Loucy (cell line): ENCODE data around the gene OGDH.

Source experiments
- H2AFZ ChIP-seq: fragments of 200-600 bp; sonication (generic); 2 replicates; pipeline ENCODE4 v1.6.0; 2016; ENCODE audit warnings: antibody characterized with exemption, mild to moderate bottlenecking, low read length, moderate library complexity
- H3F3A ChIP-seq: fragments of 200-600 bp; 2 replicates; pipeline ENCODE4 v1.6.0; 2016; ENCODE audit warnings: antibody characterized with exemption, low read depth, mild to moderate bottlenecking
- H3K27me3 ChIP-seq: fragments of 200-600 bp; sonication (generic); 2 replicates; pipeline ENCODE4 v1.6.1; 2014; ENCODE audit warnings: low read length, mild to moderate bottlenecking; ENCODE audit not compliant: insufficient read depth, poor library complexity, severe bottlenecking
- H3K36me3 ChIP-seq: fragments of 200-600 bp; sonication (generic); 2 replicates; pipeline ENCODE4 v1.6.1; 2016; ENCODE audit warnings: low read length; ENCODE audit not compliant: insufficient read depth
- H3K4me1 ChIP-seq: fragments of 200-600 bp; sonication (generic); 2 replicates; pipeline ENCODE4 v1.5.1; 2014; ENCODE audit warnings: low read length, mild to moderate bottlenecking; ENCODE audit not compliant: insufficient read depth, poor library complexity, severe bottlenecking
- H3K4me2 ChIP-seq: fragments of 200-600 bp; sonication (generic); 2 replicates; pipeline ENCODE4 v1.6.0; 2014; ENCODE audit warnings: antibody characterized with exemption, low read length, low read depth, mild to moderate bottlenecking; ENCODE audit not compliant: poor library complexity, severe bottlenecking
- H3K4me3 ChIP-seq: fragments of 200-600 bp; sonication (generic); 2 replicates; pipeline ENCODE4 v1.5.1; 2014; ENCODE audit warnings: low read length, mild to moderate bottlenecking, mixed read lengths; ENCODE audit not compliant: poor library complexity, severe bottlenecking
- H3K79me2 ChIP-seq: fragments of 200-600 bp; sonication (generic); 2 replicates; pipeline ENCODE4 v1.6.1; 2014; ENCODE audit warnings: low read length; ENCODE audit not compliant: insufficient read depth
- H3K9ac ChIP-seq: fragments of 200-600 bp; sonication (generic); 2 replicates; pipeline ENCODE4 v1.6.0; 2014; ENCODE audit warnings: mild to moderate bottlenecking, low read depth, low read length, moderate library complexity; ENCODE audit not compliant: poor library complexity, severe bottlenecking
- H3K9me2 ChIP-seq: fragments of 200-600 bp; sonication (generic); replicated peaks from 2 replicates; pipeline ENCODE4 v1.6.1; 2016; ENCODE audit warnings: low read depth, low read length, mixed read lengths
- H3K9me3 ChIP-seq: fragments of 200-600 bp; sonication (generic); 2 replicates; pipeline ENCODE4 v1.6.1; 2014; ENCODE audit warnings: mild to moderate bottlenecking, antibody characterized with exemption, low read length, low read depth; ENCODE audit not compliant: insufficient read depth
- H4K20me1 ChIP-seq: fragments of 200-600 bp; sonication (generic); 2 replicates; pipeline ENCODE4 v1.6.0; 2014; ENCODE audit warnings: antibody characterized with exemption, low read length, mild to moderate bottlenecking; ENCODE audit not compliant: insufficient read depth, poor library complexity, severe bottlenecking
- EZH2phosphoT487 ChIP-seq: fragments of 200-600 bp; IDR thresholded peaks from 2 replicates; pipeline ENCODE4 v1.6.1; 2018; ENCODE audit warnings: antibody characterized with exemption, mild to moderate bottlenecking, moderate library complexity, borderline replicate concordance
- TF ChIP-seq, protein P1 (sequence below): fragments of 200-600 bp; sonication (generic); conservative IDR thresholded peaks from 2 replicates; pipeline ENCODE4 v1.5.1; 2014; ENCODE audit warnings: mild to moderate bottlenecking, antibody characterized with exemption, low read length

Gene OGDH

DNA sequence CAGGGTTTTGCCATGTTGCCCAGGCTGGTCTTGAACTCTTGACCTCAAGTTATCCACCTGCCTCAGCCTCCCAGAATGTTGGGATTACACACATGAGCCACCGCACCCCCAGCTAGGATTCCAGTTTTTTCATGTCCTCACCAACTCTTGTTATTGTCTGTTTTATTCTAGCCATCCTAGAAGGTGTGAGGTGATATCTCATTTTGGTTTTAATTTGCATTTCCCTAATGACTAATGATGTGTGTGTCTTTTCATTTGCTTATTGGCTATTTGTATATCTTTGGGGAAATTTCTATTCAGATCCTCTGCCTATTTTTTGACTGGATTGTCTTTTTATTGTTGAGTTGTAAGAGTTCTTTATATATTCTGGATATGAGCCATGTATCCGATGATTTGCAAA is 83.0 kb downstream of the OGDH start:
- H3K36me3 ChIP-seq = peaks cover 6% of the 10 kb centered on the region; the same call in 1 of the 2 replicates
- H2AFZ ChIP-seq = no peak overlapping the region

DNA sequence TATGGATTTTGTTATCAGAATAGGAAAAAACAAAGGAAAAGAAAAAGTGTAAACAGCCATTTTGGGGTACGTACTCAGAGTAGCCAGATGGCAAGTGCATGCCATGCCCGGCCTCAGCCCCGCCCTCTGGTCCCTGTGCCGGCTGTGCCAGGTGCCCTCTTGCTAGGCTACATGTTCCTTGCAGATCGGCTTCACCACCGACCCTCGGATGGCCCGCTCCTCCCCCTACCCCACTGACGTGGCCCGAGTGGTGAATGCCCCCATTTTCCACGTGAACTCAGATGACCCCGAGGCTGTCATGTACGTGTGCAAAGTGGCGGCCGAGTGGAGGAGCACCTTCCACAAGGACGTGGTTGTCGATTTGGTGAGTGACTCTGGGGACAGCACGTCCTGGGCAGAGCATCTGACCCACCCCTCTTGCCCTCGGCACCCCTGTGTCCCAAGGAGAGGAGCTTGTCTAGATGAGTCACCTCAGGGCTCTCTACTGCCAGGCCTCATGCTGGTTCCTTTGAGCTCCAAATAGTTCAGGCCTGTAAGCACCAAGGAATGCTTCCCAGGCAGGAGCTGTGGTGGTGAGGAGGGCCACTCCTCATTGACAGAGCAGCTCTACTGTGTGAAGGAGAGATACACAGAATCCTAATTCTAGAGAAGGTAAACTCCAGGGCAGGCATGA is 87.3 kb downstream of the OGDH start:
- Histone ChIP-seq H2AFZ (no peak overlapping the region), H3K27me3 (no peaks in the 10 kb centered on the region), H3K9ac (no peak overlapping the region), H3K79me2 (no peaks in the 10 kb centered on the region), H3K4me2 (no peak overlapping the region), H3K4me1 (no peaks in the 10 kb centered on the region), H3K4me3 (no peak overlapping the region), H3K36me3 (peaks cover 38% of the 10 kb centered on the region; the same call in 1 of the 2 replicates), H3K9me2 (no peaks in the 10 kb centered on the region), H4K20me1 (no peaks in the 10 kb centered on the region), H3F3A (no peaks in the 10 kb centered on the region), H3K9me3 (no peaks in the 10 kb centered on the region)
- TF ChIP-seq, protein P1, sequence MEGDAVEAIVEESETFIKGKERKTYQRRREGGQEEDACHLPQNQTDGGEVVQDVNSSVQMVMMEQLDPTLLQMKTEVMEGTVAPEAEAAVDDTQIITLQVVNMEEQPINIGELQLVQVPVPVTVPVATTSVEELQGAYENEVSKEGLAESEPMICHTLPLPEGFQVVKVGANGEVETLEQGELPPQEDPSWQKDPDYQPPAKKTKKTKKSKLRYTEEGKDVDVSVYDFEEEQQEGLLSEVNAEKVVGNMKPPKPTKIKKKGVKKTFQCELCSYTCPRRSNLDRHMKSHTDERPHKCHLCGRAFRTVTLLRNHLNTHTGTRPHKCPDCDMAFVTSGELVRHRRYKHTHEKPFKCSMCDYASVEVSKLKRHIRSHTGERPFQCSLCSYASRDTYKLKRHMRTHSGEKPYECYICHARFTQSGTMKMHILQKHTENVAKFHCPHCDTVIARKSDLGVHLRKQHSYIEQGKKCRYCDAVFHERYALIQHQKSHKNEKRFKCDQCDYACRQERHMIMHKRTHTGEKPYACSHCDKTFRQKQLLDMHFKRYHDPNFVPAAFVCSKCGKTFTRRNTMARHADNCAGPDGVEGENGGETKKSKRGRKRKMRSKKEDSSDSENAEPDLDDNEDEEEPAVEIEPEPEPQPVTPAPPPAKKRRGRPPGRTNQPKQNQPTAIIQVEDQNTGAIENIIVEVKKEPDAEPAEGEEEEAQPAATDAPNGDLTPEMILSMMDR = no peak
- no peak for TF ChIP-seq EZH2phosphoT487

More for the DNA sequence above, 83.0 kb downstream of the OGDH start:
- no peaks in the 10 kb centered on the region for H3K4me1 ChIP-seq
- no peak overlapping the region for H3K4me3 ChIP-seq
- no peaks in the 10 kb centered on the region for H3K79me2 ChIP-seq
- H3K9me3 ChIP-seq = no peaks in the 10 kb centered on the region
- H3K27me3 ChIP-seq = no peaks in the 10 kb centered on the region
- no peak overlapping the region for H3K9ac ChIP-seq
- no peaks in the 10 kb centered on the region for H3K9me2 ChIP-seq
- H4K20me1 ChIP-seq = no peaks in the 10 kb centered on the region
- no peak overlapping the region for H3K4me2 ChIP-seq
- H3F3A ChIP-seq = no peaks in the 10 kb centered on the region
- no peak for TF ChIP-seq EZH2phosphoT487
- TF ChIP-seq, protein P1 = no peak

GRCh38 chr7:44694326-44694725 is 87.9 kb downstream of the OGDH start:
- no peak overlapping the region for H3K4me3 ChIP-seq
- H3K79me2 ChIP-seq = no peaks in the 10 kb centered on the region
- no peaks in the 10 kb centered on the region for H3K27me3 ChIP-seq
- no peak for TF ChIP-seq EZH2phosphoT487
- TF ChIP-seq, protein P1 = no peak
- H3K9me3 ChIP-seq = no peaks in the 10 kb centered on the region
- H3F3A ChIP-seq = no peaks in the 10 kb centered on the region
- no peak overlapping the region for H3K4me2 ChIP-seq
- H3K9ac ChIP-seq = no peak overlapping the region
- H3K36me3 ChIP-seq = peaks cover 39% of the 10 kb centered on the region; the same call in 1 of the 2 replicates
- H3K9me2 ChIP-seq = no peaks in the 10 kb centered on the region
- H2AFZ ChIP-seq = no peak overlapping the region
- H3K4me1 ChIP-seq = no peaks in the 10 kb centered on the region
- H4K20me1 ChIP-seq = no peaks in the 10 kb centered on the region
